Measurements from ENCODE around the gene MPP2. TPM values are rescaled to one million over a fixed set of nuclear protein-coding genes. Genes with fewer than 3 reads are reported as not detected.

Gene MPP2
- total and polyA plus RNA-seq, 2 of the 13 experiments (the other 11 are each of a cell fraction or from before 2014, with no cell fraction given), result 0.20 to 1.7 TPM

GRCh38 chr17:43874293-43874692 is 33.0 kb downstream of the MPP2 start:
- in situ Hi-C loops (cut with HindIII; ENCODE audit: extremely low pct_ligation_motif_present, low pct_unique_long_range_greater_than_20kb), result no loop called here
- POLR2A ChIA-PET, result no interaction called here

More at GRCh38 chr17:43874293-43874692, 33.0 kb downstream of the MPP2 start:
- H4K20me1 ChIP-seq (ENCODE audit: insufficient read depth, low read length), result no peaks in the 10 kb centered on the region
- peaks cover 0 to 2% of the 10 kb centered on the region in 2 experiments; a peak in 2 of 5 replicates for H3K27me3 ChIP-seq (ENCODE audit: control insufficient read depth in 1 of 2, insufficient read depth in 2 of 2, low read length in 2 of 2)
- no peak for ATAC-seq
- H3K9ac ChIP-seq (ENCODE audit: insufficient read depth, low read depth, low read length), result no peak overlapping the region
- H3K4me1 ChIP-seq (ENCODE audit: insufficient read depth, low read length), result peaks cover 19% of the 10 kb centered on the region
- 22% methylated on average over 2 of the region's 3 CpGs for WGBS (ENCODE audit: low lambda C conversion rate)
- no peak overlapping the region for H3K4me3 ChIP-seq (replicated peaks in 1 of 3; ENCODE audit: insufficient read depth in 1 of 3, low read depth in 2 of 3, low read length in 3 of 3)
- H3K27ac ChIP-seq (ENCODE audit: extremely low read length, insufficient read depth, low read length), result no peak overlapping the region
- no peaks in the 10 kb centered on the region for H3K79me2 ChIP-seq (ENCODE audit: insufficient read depth, low read length)
- no TSS peak for BruUV-seq (replicated peaks)
- no peak for TF ChIP-seq ZBTB37 (CRISPR knock-in tag; IDR thresholded peaks at IDR 0.05)
- no peak for TF ChIP-seq NR2F2 (IDR thresholded peaks at IDR 0.05; ENCODE audit: borderline replicate concordance, low read depth)
- no peak for TF ChIP-seq ZNF749 (CRISPR knock-in tag; IDR thresholded peaks at IDR 0.05; ENCODE audit: borderline replicate concordance)
- TF ChIP-seq KAT8 (CRISPR knock-in tag; IDR thresholded peaks at IDR 0.05), result no peak
- no peak for TF ChIP-seq THYN1 (CRISPR knock-in tag; IDR thresholded peaks at IDR 0.05; ENCODE audit: borderline replicate concordance, low read depth)
- TF ChIP-seq CENPX (CRISPR knock-in tag; IDR thresholded peaks at IDR 0.05), result no peak
- no peak for TF ChIP-seq CENPT (CRISPR knock-in tag; IDR thresholded peaks at IDR 0.05; ENCODE audit: low read depth)
- TF ChIP-seq TFDP1 (CRISPR knock-in tag; IDR thresholded peaks at IDR 0.05; ENCODE audit: borderline replicate concordance), result no peak
- no peak for TF ChIP-seq EHMT2 (IDR thresholded peaks at IDR 0.05; ENCODE audit: borderline replicate concordance, low read depth, low read length)
- no peak for TF ChIP-seq BORCS8-MEF2B (CRISPR knock-in tag; IDR thresholded peaks at IDR 0.05)
- no peak for TF ChIP-seq WIZ (CRISPR knock-in tag; IDR thresholded peaks at IDR 0.05)
- no peak for TF ChIP-seq ZSCAN22 (CRISPR knock-in tag; IDR thresholded peaks at IDR 0.05)
- no peak for TF ChIP-seq JUN (CRISPR knock-in tag; IDR thresholded peaks at IDR 0.05)
- TF ChIP-seq ZNF780A (CRISPR knock-in tag; IDR thresholded peaks at IDR 0.05), result no peak
- TF ChIP-seq ZNF878 (CRISPR knock-in tag; IDR thresholded peaks at IDR 0.05), result no peak
- no peak for TF ChIP-seq KLF15 (CRISPR knock-in tag; IDR thresholded peaks at IDR 0.05; ENCODE audit: borderline replicate concordance)
- no peak for TF ChIP-seq PLSCR1 (CRISPR knock-in tag; IDR thresholded peaks at IDR 0.05; ENCODE audit: borderline replicate concordance)
- no peak for TF ChIP-seq MYNN (CRISPR knock-in tag; IDR thresholded peaks at IDR 0.05; ENCODE audit: low read depth)
- intact Hi-C loops (cut with micrococcal nuclease; ENCODE audit: unreplicated experiment), result no loop called here
- FAIRE-seq, result no peak
- no peak overlapping the region for H2AFZ ChIP-seq (ENCODE audit: low read length)
- no peaks in the 10 kb centered on the region for H3K36me3 ChIP-seq (replicated peaks in 1 of 2; ENCODE audit: control insufficient read depth in 1 of 2, insufficient read depth in 2 of 2, low read length in 2 of 2)
- no peaks in the 10 kb centered on the region for H3K9me3 ChIP-seq (ENCODE audit: low read length)
- H3K4me2 ChIP-seq (ENCODE audit: low read depth, low read length), result no peak overlapping the region
- CTCF ChIA-PET (ENCODE audit: low intra/inter-chr PET ratio, low total read pairs), result no interaction called here
- DNase-seq (ENCODE audit: low spot score), result no peak

Data from HepG2 (cell line).